Measurements from ENCODE around the gene DOK7. TPM values are rescaled to one million over a fixed set of nuclear protein-coding genes. Genes with fewer than 3 reads are reported as not detected.

The DOK7 gene
- total and polyA plus RNA-seq, 2 donors (not counting 3 experiments of a cell fraction or from before 2014, with no cell fraction given), result not detected

- Histone ChIP-seq H3K27ac (ENCODE audit: insufficient read depth, low read depth, low read length) (no peak overlapping the region), H3K79me2 (ENCODE audit: control insufficient read depth, insufficient read depth, low read length) (no peaks in the 10 kb centered on the region), H3K4me1 (ENCODE audit: control insufficient read depth, extremely low read depth, insufficient read depth, low read length) (no peaks in the 10 kb centered on the region), H3K36me3 (ENCODE audit: control insufficient read depth in 2 of 2, extremely low read depth in 1 of 2, insufficient read depth in 2 of 2, low read length in 2 of 2) (peaks cover 2 to 29% of the 10 kb centered on the region in 2 experiments), H3K9ac (replicated peaks; ENCODE audit: extremely low read depth, insufficient read depth, low read length) (no peak overlapping the region), H3K4me2 (ENCODE audit: insufficient read depth, low read length) (no peak overlapping the region), H2AFZ (ENCODE audit: low read depth, low read length) (no peak overlapping the region), H3K4me3 (replicated peaks in 1 of 3; ENCODE audit: insufficient read depth in 1 of 3, low read depth in 1 of 3, low read length in 3 of 3) (no peak overlapping the region), H3K9me1 (replicated peaks; ENCODE audit: control insufficient read depth, extremely low read depth, insufficient read depth, low read length) (no peaks in the 10 kb centered on the region), H3K9me3 (replicated peaks; ENCODE audit: control insufficient read depth, insufficient read depth, low read length) (no peaks in the 10 kb centered on the region), H3K27me3 (ENCODE audit: control insufficient read depth in 2 of 2, insufficient read depth in 2 of 2, low read length in 2 of 2) (no peaks in the 10 kb centered on the region), H4K20me1 (replicated peaks; ENCODE audit: control insufficient read depth, extremely low read depth, insufficient read depth, low read length) (no peaks in the 10 kb centered on the region)
- intact Hi-C loops (cut with micrococcal nuclease), result loop anchor here (10.0 kb wide), 1 partner anchor 180 kb away; the partner anchor contains the start of gene MSANTD1
- FAIRE-seq (no peak), DNase-seq (ENCODE audit: low read depth, low spot score) (no peak)
- dilution Hi-C loops (cut with MboI; ENCODE audit: extremely low pct_ligation_motif_present, low sequenced_read_pairs), result no loop called here
- TF ChIP-seq CTCF (IDR thresholded peaks at IDR 0.05; ENCODE audit: extremely low read depth in 1 of 2, insufficient read depth in 1 of 2, low read depth in 1 of 2, low read length in 2 of 2), result no peak
- no peak for TF ChIP-seq EZH2 (IDR thresholded peaks at IDR 0.05; ENCODE audit: borderline replicate concordance, low read depth, low read length, severe bottlenecking)
- TF ChIP-seq FOS (IDR thresholded peaks at IDR 0.05; ENCODE audit: borderline replicate concordance, insufficient read depth, low read length), result no peak
- TF ChIP-seq POLR2AphosphoS5 (IDR thresholded peaks at IDR 0.05; ENCODE audit: insufficient read depth, low read depth, low read length), result no peak
- TF ChIP-seq MYC (IDR thresholded peaks at IDR 0.05; ENCODE audit: low read depth, low read length), result no peak
- no peak for TF ChIP-seq GATA2 (IDR thresholded peaks at IDR 0.05; ENCODE audit: insufficient read depth, insufficient read length, low read depth, low read length)
- TF ChIP-seq POLR2A (IDR thresholded peaks at IDR 0.05; ENCODE audit: low read depth, low read length), result no peak
- no peak for TF ChIP-seq JUN (IDR thresholded peaks at IDR 0.05; ENCODE audit: borderline replicate concordance, insufficient read depth, insufficient read length, low read depth)
- no peak for TF ChIP-seq MAX (IDR thresholded peaks at IDR 0.05; ENCODE audit: insufficient read depth, insufficient read length)
- CTCF ChIA-PET, result no interaction called here
- POLR2A ChIA-PET, result no interaction called here
- no TSS peak for BruUV-seq (replicated peaks)
Observed at GRCh38 chr4:3424522-3425095, 38.5 kb upstream of the DOK7 start.

Data from endothelial cell of umbilical vein (primary cell).